GM21367 (cell line): ENCODE data around the gene KAZN.
"Not testable (repeated sequence)": the region's sequence is repeated elsewhere in the genome, so short reads cannot be mapped to it uniquely, and the experiment has no call there.

Experiments used
- ATAC-seq: cut with Tn5 transposase; IDR thresholded peaks from one replicate; pipeline ENCODE4 v1.9.1; 2021; ENCODE audit not compliant: unreplicated experiment

Gene KAZN

GRCh38 chr1:14962407-14962806 lies 363.9 kb downstream of the KAZN start:
- ATAC-seq = no peak

GRCh38 chr1:14963791-14964710 lies 365.6 kb downstream of the KAZN start:
- not testable (repeated sequence) for ATAC-seq

- no peak for ATAC-seq
Observed at GRCh38 chr1:14964711-14965055, 366.2 kb downstream of the KAZN start.

GRCh38 chr1:14968251-14968851 lies 369.9 kb downstream of the KAZN start:
- no peak for ATAC-seq

- no peak for ATAC-seq
Observed at GRCh38 chr1:14969006-14969405, 370.5 kb downstream of the KAZN start.

GRCh38 chr1:14970115-14970798 lies 371.8 kb downstream of the KAZN start:
- ATAC-seq = no peak

- no peak for ATAC-seq
Observed at GRCh38 chr1:14970799-14971141, 372.3 kb downstream of the KAZN start.

- ATAC-seq = no peak
Observed at GRCh38 chr1:14971221-14971620, 372.7 kb downstream of the KAZN start.

- ATAC-seq = no peak
Observed at GRCh38 chr1:14972107-14972506, 373.6 kb downstream of the KAZN start.

GRCh38 chr1:14973773-14974172 lies 375.3 kb downstream of the KAZN start:
- ATAC-seq = no peak

GRCh38 chr1:14974361-14974760 lies 375.9 kb downstream of the KAZN start:
- ATAC-seq = no peak

- ATAC-seq = no peak
Observed at GRCh38 chr1:14975119-14975518, 376.6 kb downstream of the KAZN start.

- ATAC-seq = no peak
Observed at GRCh38 chr1:14976256-14976655, 377.8 kb downstream of the KAZN start.

GRCh38 chr1:14977338-14977931 lies 378.9 kb downstream of the KAZN start:
- no peak for ATAC-seq

- no peak for ATAC-seq
Observed at GRCh38 chr1:14980621-14981218, 382.2 kb downstream of the KAZN start.

GRCh38 chr1:14982029-14982428 lies 383.5 kb downstream of the KAZN start:
- no peak for ATAC-seq

- no peak for ATAC-seq
Observed at GRCh38 chr1:14983277-14983676, 384.8 kb downstream of the KAZN start.

GRCh38 chr1:14986168-14986567 lies 387.7 kb downstream of the KAZN start:
- no peak for ATAC-seq

- ATAC-seq = no peak
Observed at GRCh38 chr1:14987829-14988603, 389.5 kb downstream of the KAZN start.

- no peak for ATAC-seq
Observed at GRCh38 chr1:14988636-14989035, 390.2 kb downstream of the KAZN start.
